ENCODE measurements around the gene ARHGAP32.
"Not testable (repeated sequence)": the region's sequence is repeated elsewhere in the genome, so short reads cannot be mapped to it uniquely, and the experiment has no call there.

ARHGAP32 gene

DNA sequence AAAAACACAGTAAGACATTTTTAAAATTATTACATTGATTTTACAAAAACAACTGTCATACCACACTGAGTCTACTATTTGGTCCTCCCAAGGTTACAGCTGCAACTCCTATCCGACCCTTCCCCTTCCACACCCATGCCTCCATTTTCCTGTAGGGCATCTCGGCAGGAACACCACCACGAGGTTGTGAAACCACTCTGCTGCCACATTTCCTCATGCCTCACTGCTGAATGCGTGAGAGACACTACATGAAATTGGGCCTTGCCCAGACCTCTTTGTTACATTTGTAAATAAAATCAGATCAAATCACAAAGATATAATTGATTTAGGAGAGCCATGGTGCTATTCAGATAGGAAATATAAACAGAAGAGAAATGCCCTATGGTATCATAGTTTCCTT is 2.0 kb downstream of the ARHGAP32 start:
- Histone ChIP-seq H3K79me2 (ENCODE audit: low read length) (no peaks in the 10 kb centered on the region), H3K27ac (ENCODE audit: low read length) (no peak overlapping the region), H3K4me3 (ENCODE audit: low read length) (no peak overlapping the region), H3K9ac (ENCODE audit: low read length) (no peak overlapping the region), H4K20me1 (ENCODE audit: insufficient read depth, low read length) (no peaks in the 10 kb centered on the region), H3K4me2 (ENCODE audit: low read length) (peak overlapping the region; percentile 55), H2AFZ (ENCODE audit: low read depth, low read length) (peak overlapping the region; percentile 81), H3K4me1 (ENCODE audit: low read length) (peaks cover 12% of the 10 kb centered on the region), H3K9me3 (ENCODE audit: insufficient read depth, low read length) (no peaks in the 10 kb centered on the region), H3K36me3 (replicated peaks; ENCODE audit: low read depth, low read length) (no peaks in the 10 kb centered on the region), H3K27me3 (ENCODE audit: low read depth, low read length) (no peaks in the 10 kb centered on the region; the same call in 1 of the 2 replicates)
- TF ChIP-seq, protein P1, sequence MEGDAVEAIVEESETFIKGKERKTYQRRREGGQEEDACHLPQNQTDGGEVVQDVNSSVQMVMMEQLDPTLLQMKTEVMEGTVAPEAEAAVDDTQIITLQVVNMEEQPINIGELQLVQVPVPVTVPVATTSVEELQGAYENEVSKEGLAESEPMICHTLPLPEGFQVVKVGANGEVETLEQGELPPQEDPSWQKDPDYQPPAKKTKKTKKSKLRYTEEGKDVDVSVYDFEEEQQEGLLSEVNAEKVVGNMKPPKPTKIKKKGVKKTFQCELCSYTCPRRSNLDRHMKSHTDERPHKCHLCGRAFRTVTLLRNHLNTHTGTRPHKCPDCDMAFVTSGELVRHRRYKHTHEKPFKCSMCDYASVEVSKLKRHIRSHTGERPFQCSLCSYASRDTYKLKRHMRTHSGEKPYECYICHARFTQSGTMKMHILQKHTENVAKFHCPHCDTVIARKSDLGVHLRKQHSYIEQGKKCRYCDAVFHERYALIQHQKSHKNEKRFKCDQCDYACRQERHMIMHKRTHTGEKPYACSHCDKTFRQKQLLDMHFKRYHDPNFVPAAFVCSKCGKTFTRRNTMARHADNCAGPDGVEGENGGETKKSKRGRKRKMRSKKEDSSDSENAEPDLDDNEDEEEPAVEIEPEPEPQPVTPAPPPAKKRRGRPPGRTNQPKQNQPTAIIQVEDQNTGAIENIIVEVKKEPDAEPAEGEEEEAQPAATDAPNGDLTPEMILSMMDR (IDR thresholded peaks at IDR 0.05; ENCODE audit: low read depth, low read length), result no peak
- TF ChIP-seq EZH2phosphoT487 (IDR thresholded peaks at IDR 0.05; ENCODE audit: low read depth), result no peak

DNA sequence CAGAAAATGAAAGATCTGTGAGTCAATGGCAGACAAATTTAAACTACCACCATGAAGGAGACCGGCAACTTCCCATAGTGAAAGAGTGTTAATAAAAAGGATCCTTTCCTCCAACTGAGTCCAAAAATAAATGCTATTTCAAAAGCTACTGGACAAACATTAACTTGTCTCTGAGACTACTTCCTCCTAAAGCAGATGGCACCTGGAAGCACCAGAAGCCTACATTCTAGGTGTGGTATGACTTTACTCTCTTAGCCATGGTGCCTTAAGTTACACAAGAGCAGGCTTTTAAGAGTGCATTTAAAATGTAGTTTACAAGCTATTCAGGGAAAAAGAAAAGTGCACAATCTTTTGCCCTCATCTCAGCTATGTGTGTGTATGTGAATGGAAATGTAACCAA is 2.5 kb downstream of the ARHGAP32 start:
- TF ChIP-seq, protein P1 (IDR thresholded peaks at IDR 0.05; ENCODE audit: low read depth, low read length), result no peak
- TF ChIP-seq EZH2phosphoT487 (IDR thresholded peaks at IDR 0.05; ENCODE audit: low read depth), result no peak
- H4K20me1 ChIP-seq (ENCODE audit: insufficient read depth, low read length), result no peaks in the 10 kb centered on the region
- peak overlapping the region; percentile 55 for H3K4me2 ChIP-seq (ENCODE audit: low read length)
- no peaks in the 10 kb centered on the region; the same call in 1 of the 2 replicates for H3K27me3 ChIP-seq (ENCODE audit: low read depth, low read length)
- no peak overlapping the region for H3K27ac ChIP-seq (ENCODE audit: low read length)
- no peak overlapping the region for H3K9ac ChIP-seq (ENCODE audit: low read length)
- peaks cover 12% of the 10 kb centered on the region for H3K4me1 ChIP-seq (ENCODE audit: low read length)
- H3K4me3 ChIP-seq (ENCODE audit: low read length), result no peak overlapping the region
- H3K36me3 ChIP-seq (replicated peaks; ENCODE audit: low read depth, low read length), result no peaks in the 10 kb centered on the region
- peak overlapping the region; percentile 81; the same call in 1 of the 2 replicates for H2AFZ ChIP-seq (ENCODE audit: low read depth, low read length)
- H3K79me2 ChIP-seq (ENCODE audit: low read length), result no peaks in the 10 kb centered on the region
- H3K9me3 ChIP-seq (ENCODE audit: insufficient read depth, low read length), result no peaks in the 10 kb centered on the region

GRCh38 chr11:129185082-129185481 is 7.0 kb downstream of the ARHGAP32 start:
- H3K4me1 ChIP-seq (ENCODE audit: low read length); H3K79me2 ChIP-seq (ENCODE audit: low read length); H3K9me3 ChIP-seq (ENCODE audit: insufficient read depth, low read length); H4K20me1 ChIP-seq (ENCODE audit: insufficient read depth, low read length); H3K27me3 ChIP-seq (ENCODE audit: low read depth, low read length); H3K36me3 ChIP-seq (replicated peaks; ENCODE audit: low read depth, low read length); H3K9ac ChIP-seq (ENCODE audit: low read length); H3K4me2 ChIP-seq (ENCODE audit: low read length); H3K4me3 ChIP-seq (ENCODE audit: low read length); H3K27ac ChIP-seq (ENCODE audit: low read length); H2AFZ ChIP-seq (ENCODE audit: low read depth, low read length): not testable (repeated sequence)

DNA sequence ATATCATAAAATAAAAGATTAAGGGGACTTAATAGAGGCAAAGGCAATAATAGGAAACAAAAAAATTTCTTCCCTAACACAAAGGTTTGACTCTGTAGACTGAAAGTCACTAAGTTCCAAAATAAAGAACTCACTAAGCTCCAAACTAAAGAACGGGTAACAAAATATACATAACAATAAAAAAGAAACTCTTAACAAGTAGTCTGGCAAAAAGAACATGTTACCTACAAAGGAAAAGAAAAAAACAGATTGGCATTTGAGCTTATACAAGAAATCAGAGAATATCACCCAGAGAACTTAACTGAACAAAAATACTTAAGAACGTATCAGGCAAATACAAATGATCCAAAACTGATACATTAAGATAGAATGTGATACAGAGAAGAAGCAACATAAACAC is 7.5 kb downstream of the ARHGAP32 start:
- Histone ChIP-seq H3K27ac (ENCODE audit: low read length) (no peak overlapping the region), H3K9ac (ENCODE audit: low read length) (no peak overlapping the region), H4K20me1 (ENCODE audit: insufficient read depth, low read length) (no peaks in the 10 kb centered on the region), H3K4me2 (ENCODE audit: low read length) (no peak overlapping the region), H3K4me1 (ENCODE audit: low read length) (peaks cover 2% of the 10 kb centered on the region), H3K4me3 (ENCODE audit: low read length) (no peak overlapping the region), H3K27me3 (ENCODE audit: low read depth, low read length) (no peaks in the 10 kb centered on the region), H3K36me3 (replicated peaks; ENCODE audit: low read depth, low read length) (no peaks in the 10 kb centered on the region), H3K9me3 (ENCODE audit: insufficient read depth, low read length) (no peaks in the 10 kb centered on the region), H3K79me2 (ENCODE audit: low read length) (no peaks in the 10 kb centered on the region), H2AFZ (ENCODE audit: low read depth, low read length) (no peak overlapping the region)
- TF ChIP-seq, protein P1 (IDR thresholded peaks at IDR 0.05; ENCODE audit: low read depth, low read length), result no peak
- TF ChIP-seq EZH2phosphoT487 (IDR thresholded peaks at IDR 0.05; ENCODE audit: low read depth), result no peak

DNA sequence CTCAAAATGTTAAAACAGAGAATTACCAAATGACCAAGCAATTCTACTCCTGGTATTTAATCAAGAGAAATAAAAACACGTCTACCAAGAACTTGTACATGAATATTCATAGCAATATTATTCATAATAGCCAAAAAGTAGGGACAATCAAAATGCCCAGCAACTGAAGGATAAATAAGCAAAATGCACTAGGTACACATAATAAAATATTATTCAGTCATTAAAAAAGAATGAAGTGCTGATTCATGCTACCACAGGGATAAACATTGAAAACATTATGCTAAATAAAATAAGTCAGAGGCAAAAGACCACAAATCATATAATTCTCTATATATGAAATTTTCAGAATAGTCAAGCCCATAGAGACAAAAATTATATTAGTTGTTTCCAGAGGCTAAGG is 24.8 kb downstream of the ARHGAP32 start:
- no peaks in the 10 kb centered on the region for H3K9me3 ChIP-seq (ENCODE audit: insufficient read depth, low read length)
- H3K27me3 ChIP-seq (ENCODE audit: low read depth, low read length), result no peaks in the 10 kb centered on the region
- no peaks in the 10 kb centered on the region for H4K20me1 ChIP-seq (ENCODE audit: insufficient read depth, low read length)
- H3K4me2 ChIP-seq (ENCODE audit: low read length), result no peak overlapping the region
- TF ChIP-seq EZH2phosphoT487 (IDR thresholded peaks at IDR 0.05; ENCODE audit: low read depth), result no peak
- TF ChIP-seq, protein P1 (IDR thresholded peaks at IDR 0.05; ENCODE audit: low read depth, low read length), result no peak
- no peak overlapping the region for H3K27ac ChIP-seq (ENCODE audit: low read length)
- H3K79me2 ChIP-seq (ENCODE audit: low read length), result no peaks in the 10 kb centered on the region
- no peak overlapping the region for H3K9ac ChIP-seq (ENCODE audit: low read length)
- no peak overlapping the region for H3K4me3 ChIP-seq (ENCODE audit: low read length)
- no peaks in the 10 kb centered on the region for H3K36me3 ChIP-seq (replicated peaks; ENCODE audit: low read depth, low read length)
- H2AFZ ChIP-seq (ENCODE audit: low read depth, low read length), result no peak overlapping the region
- no peaks in the 10 kb centered on the region for H3K4me1 ChIP-seq (ENCODE audit: low read length)
